Erythroblast (primary cell): ENCODE data around the gene NDUFB8.

Experiments
- GATA1 ChIP-seq: IDR thresholded peaks from 2 replicates; pipeline ENCODE4 v1.6.1; 2011; ENCODE audit warnings: low read depth, mild to moderate bottlenecking, control low read depth, low read length, moderate library complexity
- POLR2A ChIP-seq: IDR thresholded peaks from 2 replicates; pipeline ENCODE4 v1.6.1; 2011; ENCODE audit warnings: mild to moderate bottlenecking, low read length

- TF ChIP-seq POLR2A, result no peak
- TF ChIP-seq GATA1, result no peak
These were observed 25.2 kb upstream of the NDUFB8 start for GRCh38 chr10:100554902-100555301.
